DMS 273 (cell line): ENCODE data around the gene IGFL2.
"Not testable (repeated sequence)": the region's sequence is repeated elsewhere in the genome, so short reads cannot be mapped to it uniquely, and the experiment has no call there.

Source experiments
- DNase-seq: peaks from one replicate; lab custom pipeline; 2025; ENCODE audit not compliant: unreplicated experiment; lab: John Stamatoyannopoulos, UW

The IGFL2 gene

DNA sequence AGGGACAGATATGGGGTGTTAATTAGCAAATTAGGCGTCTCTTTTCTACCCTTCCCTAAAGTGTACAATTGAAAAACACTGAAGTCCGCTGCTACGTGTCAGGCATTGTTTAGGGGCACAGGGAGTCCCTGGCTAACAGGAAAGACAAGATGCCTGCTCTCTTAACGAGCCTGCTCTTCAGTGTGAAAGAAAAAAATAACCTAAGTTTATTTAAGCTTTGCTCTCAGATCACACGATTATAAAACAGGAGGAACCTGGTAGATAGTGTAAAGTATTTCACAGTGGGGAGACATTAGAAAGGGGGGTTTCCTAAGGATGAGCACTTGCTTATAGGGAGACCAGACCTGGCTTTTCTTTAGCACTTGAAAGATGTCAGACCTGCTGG, 38.7 kb downstream of the IGFL2 start:
- no peak for DNase-seq

DNA sequence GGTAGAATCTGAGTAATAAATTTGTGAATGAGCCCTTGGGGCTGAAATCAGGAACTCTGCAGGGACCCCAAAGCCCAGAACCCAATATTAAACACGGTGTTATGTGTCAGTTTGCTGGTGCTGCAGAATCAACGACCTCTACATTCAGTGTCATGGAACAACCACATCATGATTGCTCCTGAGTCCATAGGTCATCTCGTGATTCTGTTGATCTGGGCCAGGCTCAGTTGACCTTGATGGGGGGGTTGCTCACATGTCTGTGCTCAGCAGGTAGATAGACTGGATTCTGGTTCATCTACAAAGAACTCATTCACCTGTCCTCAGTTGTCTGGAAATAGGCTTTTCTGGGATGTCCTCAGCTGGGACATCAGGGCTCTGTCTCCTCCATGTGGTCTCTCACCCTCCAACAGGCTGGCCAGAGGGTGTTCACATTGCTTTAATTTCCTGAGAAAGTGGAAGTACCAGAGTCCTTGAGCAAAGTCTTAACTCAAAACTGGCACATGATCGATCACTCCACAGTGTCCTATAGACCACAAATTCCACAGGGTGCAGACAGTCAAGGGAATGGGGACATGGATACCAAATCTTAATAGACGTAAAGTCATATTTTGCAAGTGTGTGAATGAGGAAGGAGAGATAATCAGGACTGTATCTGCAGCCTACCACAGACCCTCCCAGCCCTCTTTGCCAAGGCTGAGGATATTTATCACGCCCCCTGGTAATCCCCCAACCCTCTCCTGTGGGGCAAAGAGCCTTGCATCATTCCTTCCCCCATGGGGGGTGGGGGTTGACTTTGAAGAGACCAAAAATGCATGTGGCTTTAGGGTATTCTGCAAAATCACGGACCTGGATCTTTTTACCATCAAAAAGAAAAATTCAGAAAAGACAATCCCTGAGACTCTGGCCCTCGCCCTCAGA, 42.2 kb downstream of the IGFL2 start:
- DNase-seq = no peak

DNA sequence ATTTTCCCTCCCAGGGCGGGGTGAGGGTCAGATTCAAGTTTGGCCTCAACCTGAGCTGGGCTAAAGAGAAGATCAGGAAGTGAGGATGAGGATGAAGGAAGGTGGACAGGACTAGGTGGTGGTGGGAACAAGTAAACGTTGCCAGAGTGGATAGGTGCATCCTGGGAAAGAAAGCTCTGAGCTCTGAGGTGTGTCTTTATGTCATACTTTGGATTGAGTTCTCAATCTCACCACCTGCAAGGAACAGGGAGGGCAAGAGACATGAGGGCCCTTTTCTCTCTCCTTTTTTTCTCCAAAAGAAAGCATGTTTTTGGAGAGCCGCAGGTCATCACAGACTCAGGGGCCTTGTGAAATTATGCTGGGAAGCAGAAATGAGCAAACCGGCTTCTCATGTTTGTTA, 43.3 kb downstream of the IGFL2 start:
- no peak for DNase-seq

- DNase-seq = no peak
Observed at GRCh38 chr19:46191972-46192371, 43.9 kb downstream of the IGFL2 start.

DNA sequence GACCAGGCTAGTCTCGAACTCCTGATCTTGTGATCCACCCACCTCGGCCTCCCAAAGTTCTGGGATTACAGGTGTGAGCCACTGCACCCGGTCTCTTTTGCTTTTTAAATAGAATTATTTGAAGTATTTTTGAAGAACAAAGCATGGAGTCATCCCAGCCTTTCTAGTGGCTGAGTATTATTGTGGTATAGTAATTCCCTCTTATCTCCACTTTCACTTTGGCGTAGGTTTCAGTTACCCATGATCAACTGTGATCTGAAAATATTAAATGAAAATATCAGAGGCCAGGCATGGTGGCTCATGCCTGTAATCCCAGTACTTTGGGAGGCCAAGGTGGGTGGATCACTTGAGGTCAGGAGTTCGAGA, 44.6 kb downstream of the IGFL2 start:
- DNase-seq = not testable (repeated sequence)

GRCh38 chr19:46192992-46193650, 45.1 kb downstream of the IGFL2 start:
- peak; percentile 12 for DNase-seq

DNA sequence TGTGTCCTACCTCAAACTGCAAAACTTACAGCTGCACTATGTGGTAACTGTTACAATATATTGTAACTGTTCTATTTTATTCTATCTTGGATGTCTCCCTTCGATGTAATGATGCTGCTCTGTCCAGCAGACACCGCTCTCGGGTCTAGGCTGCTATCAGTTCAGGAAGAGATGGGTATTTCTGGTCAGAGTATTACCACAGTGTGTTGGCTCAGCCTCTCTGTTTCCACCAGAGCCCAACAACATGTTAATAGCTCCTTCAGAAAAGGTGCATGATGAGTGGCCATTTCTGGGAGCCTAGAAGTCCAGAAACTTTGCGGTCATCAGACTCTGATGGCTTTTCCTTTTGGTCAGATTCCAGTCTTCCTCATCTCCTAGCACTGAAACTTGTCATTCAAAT, 45.6 kb downstream of the IGFL2 start:
- DNase-seq = no peak

GRCh38 chr19:46195104-46195503, 47.1 kb downstream of the IGFL2 start:
- DNase-seq = no peak

- not testable (repeated sequence) for DNase-seq
Observed at GRCh38 chr19:46195919-46196318, 47.9 kb downstream of the IGFL2 start.

DNA sequence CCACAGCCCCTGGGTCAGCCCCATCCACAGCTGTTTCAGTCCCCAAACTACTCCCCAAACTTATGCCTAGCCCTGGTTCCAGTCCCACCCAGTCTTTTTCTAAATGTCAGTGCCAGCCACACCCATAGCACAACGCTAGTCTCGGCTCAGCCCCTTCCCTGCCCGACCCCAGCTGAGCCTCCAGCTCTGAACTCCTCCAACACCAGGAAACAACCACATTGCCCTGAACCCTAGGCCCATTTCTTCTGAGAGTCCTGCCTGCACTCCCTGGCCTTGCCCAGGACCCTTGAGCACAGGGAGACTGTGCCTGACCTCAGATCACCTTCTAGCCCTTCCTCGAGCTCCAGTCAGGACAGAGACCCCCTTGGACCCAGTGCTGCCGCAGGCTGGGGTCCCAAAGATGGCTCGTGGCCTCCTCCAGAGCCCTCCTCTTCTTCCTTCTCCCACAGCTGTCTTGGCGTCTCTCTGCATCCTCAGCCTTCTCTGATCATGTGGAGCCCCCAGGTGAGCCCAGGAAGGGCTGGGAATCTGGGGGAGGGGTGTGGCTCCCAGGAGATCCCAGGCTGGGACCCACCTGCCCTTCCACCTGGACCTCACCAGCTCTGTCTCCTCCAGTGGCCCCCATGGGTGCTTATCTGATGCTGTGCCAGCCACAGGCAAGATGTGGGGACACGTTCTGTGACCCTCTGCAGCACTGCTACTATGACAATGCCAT, 48.5 kb downstream of the IGFL2 start:
- no peak for DNase-seq

DNA sequence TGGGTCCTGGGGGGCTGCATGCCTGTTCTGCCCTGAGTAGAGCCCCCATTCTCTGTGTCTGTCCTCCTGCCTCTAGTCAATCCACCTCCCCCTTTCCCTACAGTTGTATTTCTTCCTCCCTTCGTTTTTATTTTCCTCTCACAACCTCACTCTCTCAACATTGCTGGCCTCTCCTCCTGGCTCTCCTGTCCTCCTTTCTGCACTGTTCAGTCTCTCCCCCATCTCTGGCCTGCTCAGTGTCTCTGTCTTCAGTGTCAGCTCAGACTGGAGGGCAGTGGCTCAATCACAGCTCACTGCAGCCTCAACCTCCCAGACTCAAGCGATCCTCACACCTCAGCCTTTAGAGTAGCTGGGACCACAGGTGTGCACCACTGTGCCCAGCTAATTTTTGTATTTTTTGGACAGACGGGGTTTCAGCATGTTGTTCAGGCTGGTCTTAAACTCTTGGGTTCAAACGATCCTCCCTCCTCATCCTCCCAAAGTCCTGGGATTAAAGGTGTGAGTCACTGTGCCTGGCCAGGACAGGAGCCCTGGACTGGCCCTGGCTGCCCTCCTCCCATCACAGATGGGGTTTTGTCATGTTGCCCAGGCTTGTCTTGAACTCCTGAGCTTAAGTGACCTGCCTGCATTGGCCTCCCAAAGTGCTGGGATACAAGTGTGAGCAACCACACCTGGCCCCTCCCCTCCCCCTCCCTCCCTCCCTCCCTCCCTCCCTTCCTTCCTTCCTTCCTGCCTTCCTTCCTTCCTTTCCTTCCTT, 49.5 kb downstream of the IGFL2 start:
- DNase-seq = no peak

- no peak for DNase-seq
Observed at GRCh38 chr19:46198756-46199155, 50.7 kb downstream of the IGFL2 start.

GRCh38 chr19:46201454-46202310, 53.6 kb downstream of the IGFL2 start:
- DNase-seq = no peak

- no peak for DNase-seq
Observed at GRCh38 chr19:46202426-46202825, 54.4 kb downstream of the IGFL2 start.

DNA sequence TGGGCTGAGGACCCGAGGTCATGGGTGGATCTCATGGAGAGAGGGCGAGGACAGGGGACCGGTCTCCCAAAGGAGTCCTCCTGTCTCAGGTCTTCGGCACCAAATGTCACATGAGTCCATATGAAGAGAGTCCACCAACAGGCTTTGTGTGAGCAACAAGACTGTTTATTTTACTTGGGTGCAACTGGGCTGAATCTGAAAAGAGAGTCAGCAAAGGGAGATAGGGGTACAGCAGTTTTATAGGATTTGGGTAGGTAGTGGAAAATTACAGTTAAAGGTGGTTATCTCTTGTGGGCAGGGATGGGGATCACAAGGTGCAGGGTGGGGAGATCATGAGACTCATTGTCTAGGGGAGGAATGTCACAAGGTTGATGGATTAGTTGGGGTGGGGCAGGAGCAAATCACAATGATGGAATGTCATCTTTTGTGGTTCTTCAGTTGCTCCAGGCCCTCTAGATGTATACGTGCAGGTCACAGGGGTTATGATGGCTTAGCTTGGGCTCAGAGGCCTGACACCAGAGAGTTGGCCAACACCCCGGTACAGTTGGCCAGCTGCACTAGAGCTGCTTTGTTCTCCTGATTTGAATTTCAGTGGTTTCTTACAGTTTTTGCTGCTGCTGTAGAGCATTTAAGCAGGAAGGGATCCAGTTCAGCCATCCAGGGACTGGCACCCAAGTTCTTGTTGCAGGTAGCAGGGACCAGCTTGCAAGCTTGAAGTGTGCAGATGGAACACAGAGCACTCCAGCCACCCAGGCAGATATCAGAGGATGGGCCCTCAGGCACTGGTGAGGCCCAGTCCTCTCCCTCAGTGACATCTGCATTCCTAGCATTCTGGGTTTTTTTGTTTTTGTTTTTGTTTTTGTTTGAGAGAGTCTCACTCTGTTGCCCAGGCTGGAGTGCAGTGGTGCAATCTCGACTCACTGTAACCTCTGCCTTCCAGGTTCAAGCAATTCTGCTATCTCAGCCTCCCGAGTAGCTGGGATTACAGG, 55.1 kb downstream of the IGFL2 start:
- DNase-seq = no peak

- no peak for DNase-seq
Observed at GRCh38 chr19:46204008-46204407, 56.0 kb downstream of the IGFL2 start.

DNA sequence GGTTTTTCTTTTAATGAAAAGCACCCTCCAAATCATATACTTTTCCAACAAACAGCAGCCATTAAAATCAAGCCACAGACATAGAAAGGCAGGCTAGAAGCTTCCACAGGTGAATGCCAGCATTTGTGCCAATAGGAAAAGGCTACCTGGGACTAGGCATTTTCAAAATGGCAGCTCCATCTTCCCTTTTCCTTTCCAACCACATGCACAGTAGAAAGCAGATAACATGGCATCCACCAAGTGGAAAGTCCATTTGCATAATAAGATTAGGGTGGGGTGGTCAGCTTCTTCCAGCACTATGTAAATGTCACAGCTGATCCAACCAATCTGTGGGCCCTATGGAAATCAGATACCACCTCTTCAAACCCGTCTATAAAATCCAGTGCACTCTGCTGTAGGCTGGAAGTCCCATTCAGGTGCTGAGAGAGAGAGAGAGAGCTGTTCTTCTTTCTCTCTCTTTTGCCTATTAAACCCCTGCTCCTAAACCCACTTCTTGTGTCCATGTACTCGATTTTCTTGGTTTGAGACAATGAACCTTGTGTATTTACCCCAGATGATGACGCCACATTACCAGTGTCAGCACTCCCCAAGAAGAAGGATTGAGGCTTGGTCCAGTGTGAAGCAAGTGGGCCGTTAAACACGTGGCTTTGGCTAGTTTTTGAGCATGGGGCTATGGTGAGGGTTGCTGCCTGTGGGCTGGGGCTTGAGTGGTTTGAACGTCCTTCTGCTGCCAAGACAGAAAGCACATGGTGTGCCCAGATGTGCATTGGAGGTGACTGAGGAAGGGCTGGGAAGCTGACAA, 57.3 kb downstream of the IGFL2 start:
- DNase-seq = no peak

DNA sequence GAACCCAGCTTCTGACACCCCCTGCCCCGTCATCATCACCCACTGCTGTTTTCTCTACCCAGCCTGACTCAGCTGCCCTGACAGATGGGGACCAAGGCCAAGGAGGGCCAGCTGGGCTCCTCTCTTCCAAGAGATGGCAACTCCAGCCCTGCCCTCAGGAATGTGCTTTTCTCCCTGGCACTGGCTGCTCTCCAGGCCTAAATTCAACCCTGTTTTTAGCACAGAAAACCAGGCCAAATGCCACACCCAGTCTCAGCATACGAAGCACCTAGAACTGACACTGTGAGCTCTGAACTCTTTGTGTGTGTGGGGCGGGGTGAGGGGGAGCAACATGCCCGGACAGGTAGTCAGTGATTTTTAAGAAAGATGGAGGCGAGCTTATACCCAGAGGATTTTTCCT, 58.1 kb downstream of the IGFL2 start:
- DNase-seq = peak; percentile 64
